Measurements from ENCODE around the gene PIGK. TPM values are rescaled to one million over a fixed set of nuclear protein-coding genes. Genes with fewer than 3 reads are reported as not detected.
A peak's percentile ranks its signal among the peaks of the same experiment; 100 is the strongest.
"Not testable (repeated sequence)": the region's sequence is repeated elsewhere in the genome, so short reads cannot be mapped to it uniquely, and the experiment has no call there.

PIGK gene
- total RNA-seq, 2 donors from 2014 or later = 5.9 to 9.9 TPM

- Histone ChIP-seq H3K4me3 (no peak overlapping the region), H3K4me1 (peaks cover 7% of the 10 kb centered on the region), H3K27me3 (no peaks in the 10 kb centered on the region), H3K36me3 (replicated peaks in 1 of 2; ENCODE audit: insufficient read depth in 1 of 2, low read depth in 2 of 2) (no peaks in the 10 kb centered on the region), H3K9me3 (no peaks in the 10 kb centered on the region), H3K27ac (no peak overlapping the region)
- DNase-seq (no peak), ATAC-seq (no peak)
- TF ChIP-seq CTCF (IDR thresholded peaks at IDR 0.05) (no peak), POLR2A (IDR thresholded peaks at IDR 0.05) (no peak)
- intact Hi-C loops (cut with DNase I) = no loop called here
- WGBS, 2 donors = 88 to 90% methylated on average over 5 of the region's 5 CpGs
Measured at GRCh38 chr1:77222496-77222895, 3.3 kb upstream of the PIGK start.

- Histone ChIP-seq H3K4me1 (peaks cover 7% of the 10 kb centered on the region), H3K4me3 (no peak overlapping the region), H3K27ac (no peak overlapping the region), H3K9me3 (no peaks in the 10 kb centered on the region), H3K36me3 (replicated peaks in 1 of 2; ENCODE audit: insufficient read depth in 1 of 2, low read depth in 2 of 2) (no peaks in the 10 kb centered on the region), H3K27me3 (no peaks in the 10 kb centered on the region)
- no peak for ATAC-seq
- no peak for DNase-seq
- no peak for TF ChIP-seq CTCF (IDR thresholded peaks at IDR 0.05)
- TF ChIP-seq POLR2A (IDR thresholded peaks at IDR 0.05) = no peak
- 61 to 66% methylated on average over 3 of the region's 3 CpGs for WGBS, 2 donors
- intact Hi-C loops (cut with DNase I) = no loop called here
Measured at GRCh38 chr1:77220687-77221463, 1.6 kb upstream of the PIGK start.

- Histone ChIP-seq H3K4me3 (peak overlapping the region; percentile 61 to 76), H3K27me3 (no peaks in the 10 kb centered on the region), H3K27ac (peak overlapping the region; percentile 13 to 82 (median 78)), H3K4me1 (peaks cover 7% of the 10 kb centered on the region), H3K36me3 (replicated peaks in 1 of 2; ENCODE audit: insufficient read depth in 1 of 2, low read depth in 2 of 2) (no peaks in the 10 kb centered on the region), H3K9me3 (no peaks in the 10 kb centered on the region)
- intact Hi-C loops (cut with DNase I) = no loop called here
- ATAC-seq (peak; percentile 39), DNase-seq (no peak)
- TF ChIP-seq POLR2A (IDR thresholded peaks at IDR 0.05) = no peak
- no peak for TF ChIP-seq CTCF (IDR thresholded peaks at IDR 0.05)
- WGBS, 2 donors = 4% methylated on average over 11 to 12 of the region's 12 CpGs
Measured at GRCh38 chr1:77218477-77219165, 609 bp downstream of the PIGK start.

- H3K4me3 ChIP-seq; H3K4me1 ChIP-seq; ATAC-seq; H3K27ac ChIP-seq; DNase-seq; intact Hi-C loops (cut with DNase I); H3K36me3 ChIP-seq (replicated peaks in 1 of 2; ENCODE audit: insufficient read depth in 1 of 2, low read depth in 2 of 2); H3K27me3 ChIP-seq; H3K9me3 ChIP-seq: not testable (repeated sequence)
- 91 to 92% methylated on average over 3 of the region's 3 CpGs for WGBS, 2 donors
Measured at GRCh38 chr1:77204043-77204442, 15.2 kb downstream of the PIGK start.

- no peaks in the 10 kb centered on the region for H3K4me1 ChIP-seq
- H3K27ac ChIP-seq = no peak overlapping the region
- DNase-seq (no peak), ATAC-seq (no peak)
- no peak overlapping the region for H3K4me3 ChIP-seq
- H3K36me3 ChIP-seq (replicated peaks in 1 of 2; ENCODE audit: insufficient read depth in 1 of 2, low read depth in 2 of 2) = no peaks in the 10 kb centered on the region
- intact Hi-C loops (cut with DNase I) = no loop called here
- no peak for TF ChIP-seq CTCF (IDR thresholded peaks at IDR 0.05)
- TF ChIP-seq POLR2A (IDR thresholded peaks at IDR 0.05) = no peak
- H3K27me3 ChIP-seq = no peaks in the 10 kb centered on the region
- WGBS, 2 donors = 37 to 77% methylated on average over 3 of the region's 3 CpGs
- H3K9me3 ChIP-seq = no peaks in the 10 kb centered on the region
Measured at GRCh38 chr1:77202751-77203150, 16.5 kb downstream of the PIGK start.
